ENCODE results near the gene EBNA1BP2. TPM values are rescaled to one million over a fixed set of nuclear protein-coding genes. Genes with fewer than 3 reads are reported as not detected.
"Not testable (repeated sequence)": the region's sequence is repeated elsewhere in the genome, so short reads cannot be mapped to it uniquely, and the experiment has no call there.

The EBNA1BP2 gene
- total RNA-seq, 1 donor from 2014 or later, result 56.0 TPM

GRCh38 chr1:43123031-43123430 lies 49.1 kb downstream of the EBNA1BP2 start:
- intact Hi-C loops (cut with micrococcal nuclease), result no loop called here

GRCh38 chr1:43121256-43121900 lies 50.7 kb downstream of the EBNA1BP2 start:
- intact Hi-C loops (cut with micrococcal nuclease), result no loop called here

- intact Hi-C loops (cut with micrococcal nuclease), result not testable (repeated sequence)
Observed at GRCh38 chr1:43119928-43120586, 52.0 kb downstream of the EBNA1BP2 start.

Other genes with a start within 250 kb of the EBNA1BP2 start
- 102 and 104 TPM in 2 replicates for gene SLC2A1, start 213.4 kb downstream of the EBNA1BP2 start, total RNA-seq
- gene CFAP57, start within 50 bp of the EBNA1BP2 start, total RNA-seq, result not detected in 2 replicates
- gene TMEM125, start 97.7 kb upstream of the EBNA1BP2 start, total RNA-seq, result not detected in 2 replicates
- gene C1orf210, start 113.3 kb upstream of the EBNA1BP2 start, total RNA-seq, result not detected in 2 replicates
- gene TIE1, start 128.7 kb upstream of the EBNA1BP2 start, total RNA-seq, result 0.14 and 0.27 TPM in 2 replicates
- not detected in 2 replicates for gene MPL, start 165.5 kb upstream of the EBNA1BP2 start, total RNA-seq
- gene CDC20, start 186.7 kb upstream of the EBNA1BP2 start, total RNA-seq, result 157 and 166 TPM in 2 replicates
- 74.2 and 75.4 TPM in 2 replicates for gene ELOVL1, start 195.7 kb upstream of the EBNA1BP2 start, total RNA-seq
- 34.6 and 36.9 TPM in 2 replicates for gene MED8, start 217.5 kb upstream of the EBNA1BP2 start, total RNA-seq
- gene SZT2, start 217.6 kb upstream of the EBNA1BP2 start, total RNA-seq, result 72.7 and 77.9 TPM in 2 replicates